WERI-Rb-1 (cell line): ENCODE measurements around the gene SNCB.
"Not testable (repeated sequence)": the region's sequence is repeated elsewhere in the genome, so short reads cannot be mapped to it uniquely, and the experiment has no call there.

Experiments used
- DNase-seq: peaks from one replicate; pipeline ENCODE4 v3.0.0-alpha.2; 2020
- H3K27ac ChIP-seq: fragments of 250-450 bp; sonication (Bioruptor Pico); 2 replicates; pipeline ENCODE4 v1.5.1; 2020; ENCODE audit warnings: mild to moderate bottlenecking, moderate library complexity
- H3K27me3 ChIP-seq: fragments of 250-450 bp; sonication (Bioruptor Pico); 2 replicates; pipeline ENCODE4 v1.5.1; 2021; ENCODE audit warnings: mild to moderate bottlenecking, low read depth, moderate library complexity; ENCODE audit not compliant: insufficient read depth, severe bottlenecking
- H3K36me3 ChIP-seq: fragments of 250-450 bp; sonication (Bioruptor Pico); 2 replicates; pipeline ENCODE4 v1.5.1; 2020; ENCODE audit warnings: mild to moderate bottlenecking, moderate library complexity
- H3K4me3 ChIP-seq: 2 replicates; pipeline ENCODE4 v1.5.1; 2011; ENCODE audit warnings: low read depth, mild to moderate bottlenecking, control low read depth, low read length
- H3K9me3 ChIP-seq: fragments of 250-450 bp; sonication (Bioruptor Pico); 2 replicates; pipeline ENCODE4 v1.5.1; 2021; ENCODE audit warnings: mild to moderate bottlenecking, moderate library complexity; ENCODE audit not compliant: severe bottlenecking
- CTCF ChIP-seq: IDR thresholded peaks from 2 replicates; pipeline ENCODE4 v1.5.1; 2011; ENCODE audit warnings: low read depth, mild to moderate bottlenecking, control low read depth, inconsistent platforms, low read length

SNCB gene

GRCh38 chr5:176596069-176596644 lies 34.2 kb downstream of the SNCB start:
- H3K4me3 ChIP-seq = no peak overlapping the region
- no peak overlapping the region for H3K27ac ChIP-seq
- H3K27me3 ChIP-seq = no peaks in the 10 kb centered on the region
- no peak for TF ChIP-seq CTCF
- no peak for DNase-seq
- H3K9me3 ChIP-seq = peaks cover 5% of the 10 kb centered on the region
- H3K36me3 ChIP-seq = peaks cover 66% of the 10 kb centered on the region

DNA sequence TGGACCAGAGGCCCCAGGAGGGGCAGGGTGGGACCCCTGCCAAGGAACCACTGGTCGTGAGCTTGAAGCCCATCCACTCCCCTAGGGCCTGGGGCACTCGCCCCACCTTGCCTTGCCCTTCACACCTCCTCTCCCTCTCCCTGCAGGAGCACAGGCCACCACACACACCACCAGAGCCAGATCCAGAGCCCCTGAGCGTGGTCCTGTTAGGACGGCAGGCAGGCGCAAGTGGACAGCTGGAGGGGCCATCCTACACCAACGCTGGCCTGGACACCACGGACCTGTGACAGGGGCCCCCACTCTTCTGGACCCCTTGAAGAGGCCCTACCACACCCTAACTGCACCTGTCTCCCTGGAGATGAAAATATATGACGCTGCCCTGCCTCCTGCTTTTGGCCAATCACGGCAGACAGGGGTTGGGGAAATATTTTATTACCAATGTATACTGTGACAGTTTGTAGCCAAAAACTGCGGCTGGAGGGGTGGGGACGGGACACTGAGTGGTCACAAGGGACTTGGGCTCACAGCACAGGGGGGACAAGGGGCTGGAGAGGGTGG lies 34.9 kb downstream of the SNCB start:
- no peak overlapping the region for H3K27ac ChIP-seq
- TF ChIP-seq CTCF = no peak

GRCh38 chr5:176594554-176594953 lies 35.8 kb downstream of the SNCB start:
- no peak overlapping the region for H3K27ac ChIP-seq
- TF ChIP-seq CTCF = no peak
- H3K27me3 ChIP-seq = no peaks in the 10 kb centered on the region
- H3K36me3 ChIP-seq = peaks cover 60% of the 10 kb centered on the region
- no peak overlapping the region for H3K4me3 ChIP-seq
- H3K9me3 ChIP-seq = peaks cover 12% of the 10 kb centered on the region
- DNase-seq = no peak

More for the DNA sequence above, 34.9 kb downstream of the SNCB start:
- H3K9me3 ChIP-seq = peaks cover 12% of the 10 kb centered on the region
- no peak for DNase-seq
- no peaks in the 10 kb centered on the region for H3K27me3 ChIP-seq
- no peak overlapping the region for H3K4me3 ChIP-seq
- peaks cover 68% of the 10 kb centered on the region for H3K36me3 ChIP-seq

DNA sequence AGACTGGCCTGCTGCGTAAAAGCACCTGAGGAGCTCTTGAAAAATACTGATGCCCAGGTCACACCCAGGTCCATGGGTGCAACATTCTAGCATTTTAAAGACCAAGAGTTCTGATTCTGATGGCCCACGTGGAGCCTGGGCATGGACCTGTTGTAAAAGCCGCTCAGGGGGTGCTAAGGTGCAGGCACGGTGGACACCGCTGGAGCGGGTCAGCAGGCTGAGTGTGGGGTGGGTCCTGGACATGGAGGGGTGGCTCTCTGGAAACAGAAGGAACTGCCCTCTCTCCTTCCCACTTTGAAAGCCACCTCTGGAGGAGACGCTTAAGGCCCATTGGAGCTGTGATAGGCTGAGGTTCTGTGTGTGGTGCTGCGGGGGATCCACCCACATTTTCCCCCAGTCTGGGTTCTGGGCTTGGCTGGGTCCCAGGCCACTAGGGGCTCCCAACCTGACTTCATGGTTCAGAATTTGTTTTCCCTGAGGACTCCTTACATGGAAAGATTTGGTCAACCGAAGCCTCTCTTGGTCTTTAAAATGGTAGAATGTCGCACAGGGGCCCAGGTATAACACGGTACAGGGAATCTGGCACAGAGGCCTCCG lies 37.0 kb downstream of the SNCB start:
- peak; percentile 32; the same call in 1 of the 2 replicates for TF ChIP-seq CTCF
- no peak for DNase-seq
- peaks cover 12% of the 10 kb centered on the region for H3K9me3 ChIP-seq
- H3K27me3 ChIP-seq = no peaks in the 10 kb centered on the region
- peaks cover 48% of the 10 kb centered on the region for H3K36me3 ChIP-seq
- no peak overlapping the region for H3K27ac ChIP-seq
- H3K4me3 ChIP-seq = no peak overlapping the region

DNA sequence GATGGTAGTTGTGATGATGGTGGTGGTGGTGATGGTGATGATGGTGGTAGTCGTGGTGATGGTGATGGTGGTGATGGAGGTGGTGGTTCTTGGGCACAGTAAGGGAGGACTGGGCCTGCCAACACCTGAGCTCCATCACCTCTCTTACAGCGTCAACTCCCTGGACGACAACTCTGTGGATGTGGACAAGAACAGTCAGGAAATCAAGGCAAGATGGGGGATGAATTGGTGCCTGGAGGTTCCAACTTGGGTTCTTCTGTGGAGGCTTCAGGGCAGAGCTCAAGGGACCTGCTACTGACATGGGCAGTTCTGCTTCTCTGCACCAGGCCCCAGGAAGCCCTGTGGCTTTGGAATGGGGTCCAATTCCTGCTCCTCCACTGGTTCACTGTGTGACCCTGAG lies 37.8 kb downstream of the SNCB start:
- peaks cover 12% of the 10 kb centered on the region for H3K9me3 ChIP-seq
- H3K27ac ChIP-seq = no peak overlapping the region
- no peak for TF ChIP-seq CTCF
- no peak for DNase-seq
- no peak overlapping the region for H3K4me3 ChIP-seq
- H3K36me3 ChIP-seq = peaks cover 40% of the 10 kb centered on the region
- H3K27me3 ChIP-seq = no peaks in the 10 kb centered on the region

DNA sequence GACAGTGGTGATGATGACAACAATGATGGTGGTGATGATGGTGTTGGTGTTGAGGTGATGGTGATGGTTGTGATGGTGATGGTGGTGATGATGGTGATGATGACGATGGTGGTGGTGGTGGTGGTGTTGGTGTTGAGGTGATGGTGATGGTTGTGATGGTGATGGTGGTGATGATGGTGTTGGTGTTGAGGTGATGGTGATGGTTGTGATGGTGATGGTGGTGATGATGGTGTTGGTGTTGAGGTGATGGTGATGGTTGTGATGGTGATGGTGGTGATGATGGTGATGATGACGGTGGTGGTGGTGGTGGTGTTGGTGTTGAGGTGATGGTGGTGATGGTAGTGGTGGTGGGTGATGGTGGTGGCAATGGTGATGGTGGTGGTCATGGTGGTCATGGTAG lies 38.7 kb downstream of the SNCB start:
- not testable (repeated sequence) for H3K27ac ChIP-seq, H3K27me3 ChIP-seq, DNase-seq, H3K4me3 ChIP-seq
- Histone ChIP-seq H3K36me3 (peaks cover 37% of the 10 kb centered on the region), H3K9me3 (peaks cover 12% of the 10 kb centered on the region)
